Neuronal stem cell (in vitro differentiated cells): Measurements from ENCODE around the gene GLMP.
"Not testable (repeated sequence)": the region's sequence is repeated elsewhere in the genome, so short reads cannot be mapped to it uniquely, and the experiment has no call there.

Experiments used
- DNase-seq: peaks from one replicate; pipeline ENCODE4 v3.0.0-alpha.2; 2013; ENCODE audit warnings: low spot score
- H2AFZ ChIP-seq: one replicate; pipeline ENCODE4 v1.6.1; 2013; ENCODE audit warnings: mild to moderate bottlenecking, low read length, inconsistent platforms
- H2AK5ac ChIP-seq: 2 replicates; pipeline ENCODE4 v1.6.1; 2013; ENCODE audit warnings: low read depth, mild to moderate bottlenecking, inconsistent platforms, low read length, moderate library complexity, mixed read lengths
- H2BK120ac ChIP-seq: 2 replicates; pipeline ENCODE4 v1.6.1; 2013; ENCODE audit warnings: low read depth, mild to moderate bottlenecking, inconsistent platforms, low read length, moderate library complexity, mixed read lengths
- H2BK12ac ChIP-seq: one replicate; pipeline ENCODE4 v1.6.1; 2013; ENCODE audit warnings: low read length, inconsistent platforms
- H2BK15ac ChIP-seq: 2 replicates; pipeline ENCODE4 v1.6.1; 2013; ENCODE audit warnings: mild to moderate bottlenecking, low read length, inconsistent platforms, mixed read lengths
- H2BK5ac ChIP-seq: one replicate; pipeline ENCODE4 v1.6.1; 2013; ENCODE audit warnings: inconsistent platforms, mild to moderate bottlenecking, low read length, moderate library complexity
- H3K14ac ChIP-seq: one replicate; pipeline ENCODE4 v1.6.1; 2013; ENCODE audit warnings: low read length, inconsistent platforms
- H3K18ac ChIP-seq: 2 replicates; pipeline ENCODE4 v1.6.1; 2013; ENCODE audit warnings: low read length, inconsistent platforms
- H3K23ac ChIP-seq: 2 replicates; pipeline ENCODE4 v1.6.1; 2013; ENCODE audit warnings: low read depth, mild to moderate bottlenecking, mixed read lengths, low read length, inconsistent platforms; ENCODE audit not compliant: poor library complexity
- H3K27ac ChIP-seq: replicated peaks from 3 replicates; pipeline ENCODE4 v1.5.1; 2013; ENCODE audit warnings: low read length, inconsistent platforms
- H3K27me3 ChIP-seq, 3 experiments: 2 replicates each; pipeline ENCODE4 v1.6.1; 2013; ENCODE audit warnings: low read length in 3 of 3, mild to moderate bottlenecking in 2 of 3, inconsistent platforms in 1 of 3, low read depth in 1 of 3, mixed read lengths in 1 of 3, moderate library complexity in 1 of 3; ENCODE audit not compliant: control insufficient read depth in 3 of 3, insufficient read depth in 3 of 3
- H3K36me3 ChIP-seq, 2 donors: replicated peaks in 1 of 2; 2 replicates each; pipeline ENCODE4 v1.6.1; 2013; ENCODE audit warnings: low read length in 2 of 2; ENCODE audit not compliant: control insufficient read depth in 2 of 2, insufficient read depth in 2 of 2
- H3K4ac ChIP-seq: 2 replicates; pipeline ENCODE4 v1.6.1; 2013; ENCODE audit warnings: inconsistent platforms, mild to moderate bottlenecking, low read length, moderate library complexity
- H3K4me1 ChIP-seq, 2 donors: 1 replicate in 1 of 2; 2 replicates in 1 of 2; pipeline ENCODE4 v1.6.1; 2013; ENCODE audit warnings: low read length in 2 of 2, low read depth in 1 of 2; ENCODE audit not compliant: control insufficient read depth in 2 of 2, insufficient read depth in 1 of 2
- H3K4me2 ChIP-seq: one replicate; pipeline ENCODE4 v1.6.1; 2013; ENCODE audit warnings: mild to moderate bottlenecking, low read length, inconsistent platforms; ENCODE audit not compliant: insufficient read depth, poor library complexity, severe bottlenecking
- H3K4me3 ChIP-seq, 2 donors: 2 replicates each; pipeline ENCODE4 v1.5.1; 2013; ENCODE audit warnings: low read length in 2 of 2, mild to moderate bottlenecking in 2 of 2, inconsistent platforms in 1 of 2, moderate library complexity in 1 of 2
- H3K79me1 ChIP-seq: one replicate; pipeline ENCODE4 v1.6.1; 2013; ENCODE audit warnings: low read depth, mild to moderate bottlenecking, inconsistent platforms, low read length, moderate library complexity
- H3K9ac ChIP-seq: one replicate; pipeline ENCODE4 v1.6.1; 2013; ENCODE audit warnings: mild to moderate bottlenecking, low read depth, low read length, inconsistent platforms; ENCODE audit not compliant: poor library complexity
- H3K9me3 ChIP-seq, 2 donors: replicated peaks in 1 of 2; 2 replicates each; pipeline versions ENCODE3 to v1.6.1; 2013; ENCODE audit warnings: low read length in 2 of 2, mild to moderate bottlenecking in 2 of 2, inconsistent platforms in 1 of 2, low read depth in 1 of 2, mixed read lengths in 1 of 2, moderate library complexity in 1 of 2; ENCODE audit not compliant: control insufficient read depth in 2 of 2, insufficient read depth in 1 of 2
- H4K8ac ChIP-seq: one replicate; pipeline ENCODE4 v1.6.1; 2013; ENCODE audit warnings: low read depth, mild to moderate bottlenecking, inconsistent platforms, low read length, moderate library complexity
- H4K91ac ChIP-seq: one replicate; pipeline ENCODE4 v1.6.1; 2013; ENCODE audit warnings: low read length, low read depth, mild to moderate bottlenecking, inconsistent platforms; ENCODE audit not compliant: poor library complexity
- WGBS, 2 donors: extraction: QIAGEN DNeasy Blood & Tissue Kit; methylation state at CpG; one replicate each; pipeline ENCODE4 v1.1.7; 2013; ENCODE audit warnings: missing lambda C conversion rate in 2 of 2, mixed read lengths in 1 of 2; ENCODE audit not compliant: insufficient read length in 2 of 2, insufficient replicate concordance in 1 of 2; ENCODE audit errors: extremely low coverage in 2 of 2; 5-methylcytosine and 5-hydroxymethylcytosine counted together

GLMP gene

DNA sequence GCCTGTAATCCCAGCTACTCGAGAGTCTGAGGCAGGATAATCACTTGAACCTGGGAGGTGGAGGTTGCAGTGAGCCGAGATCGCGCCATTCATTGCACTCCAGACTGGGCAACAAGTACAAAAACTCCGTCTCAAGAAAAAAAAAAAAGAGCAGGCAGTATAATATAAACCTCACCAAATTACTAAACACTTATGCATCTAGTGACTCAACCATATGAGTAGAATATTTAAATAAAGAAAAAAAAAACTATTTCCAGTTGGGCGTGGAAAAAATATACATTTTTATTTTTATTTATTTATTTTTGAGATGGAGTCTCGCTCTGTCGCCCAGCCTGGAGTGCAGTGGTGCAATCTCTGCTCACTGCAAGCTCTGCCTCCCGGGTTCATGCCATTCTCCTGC is 27.7 kb upstream of the GLMP start:
- WGBS, 2 donors: no CpG with 5 or more reads among the region's 9 CpGs
- not testable (repeated sequence) for H2BK5ac ChIP-seq, H3K23ac ChIP-seq, H3K9me3 ChIP-seq, H4K91ac ChIP-seq, H2AK5ac ChIP-seq, H2BK15ac ChIP-seq, H3K4me3 ChIP-seq, H2BK12ac ChIP-seq, H3K27me3 ChIP-seq, H3K18ac ChIP-seq, H4K8ac ChIP-seq, H3K14ac ChIP-seq, H3K4me2 ChIP-seq, H2BK120ac ChIP-seq, H3K79me1 ChIP-seq, H2AFZ ChIP-seq, H3K9ac ChIP-seq, H3K4me1 ChIP-seq, H3K27ac ChIP-seq, H3K4ac ChIP-seq, DNase-seq
- peaks cover 42 to 80% of the 10 kb centered on the region in 2 donors for H3K36me3 ChIP-seq

DNA sequence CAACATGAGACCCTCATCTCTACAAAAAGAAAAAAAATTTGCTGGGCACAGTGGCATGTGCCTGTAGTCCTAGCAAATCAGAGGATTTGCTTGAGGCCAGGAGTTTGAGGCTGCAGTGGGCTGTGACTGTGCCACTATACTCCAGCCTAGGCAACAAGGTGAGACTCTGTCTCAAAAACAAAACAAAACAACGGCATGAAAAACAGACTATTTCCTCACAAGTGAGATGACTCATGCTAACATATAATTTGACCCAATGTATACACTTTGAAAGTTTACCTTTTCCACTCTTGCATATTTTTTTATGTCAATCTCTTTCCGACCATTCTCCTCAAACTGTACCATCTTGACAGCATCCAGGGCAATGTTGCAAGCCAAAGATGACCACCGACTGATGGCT is 25.1 kb upstream of the GLMP start:
- no peak overlapping the region for H3K4ac ChIP-seq
- no peak for DNase-seq
- no peak overlapping the region for H4K91ac ChIP-seq
- H3K18ac ChIP-seq: no peak overlapping the region
- H3K27me3 ChIP-seq: no peaks in the 10 kb centered on the region
- no peak overlapping the region for H2AFZ ChIP-seq
- no peak overlapping the region for H3K9ac ChIP-seq
- no peak overlapping the region for H3K4me2 ChIP-seq
- H3K14ac ChIP-seq: no peak overlapping the region
- H3K9me3 ChIP-seq: no peaks in the 10 kb centered on the region
- no peak overlapping the region for H2BK5ac ChIP-seq
- WGBS, 2 donors: no CpG with 5 or more reads among the region's 3 CpGs
- no peak overlapping the region for H2BK15ac ChIP-seq
- H3K27ac ChIP-seq: no peak overlapping the region
- peaks cover 52 to 91% of the 10 kb centered on the region in 2 donors for H3K36me3 ChIP-seq
- H3K79me1 ChIP-seq: no peaks in the 10 kb centered on the region
- no peak overlapping the region for H2BK12ac ChIP-seq
- no peak overlapping the region for H4K8ac ChIP-seq
- no peak overlapping the region for H2AK5ac ChIP-seq
- H3K4me1 ChIP-seq: no peaks in the 10 kb centered on the region
- H2BK120ac ChIP-seq: no peak overlapping the region
- H3K4me3 ChIP-seq: no peak overlapping the region
- no peak overlapping the region for H3K23ac ChIP-seq

DNA sequence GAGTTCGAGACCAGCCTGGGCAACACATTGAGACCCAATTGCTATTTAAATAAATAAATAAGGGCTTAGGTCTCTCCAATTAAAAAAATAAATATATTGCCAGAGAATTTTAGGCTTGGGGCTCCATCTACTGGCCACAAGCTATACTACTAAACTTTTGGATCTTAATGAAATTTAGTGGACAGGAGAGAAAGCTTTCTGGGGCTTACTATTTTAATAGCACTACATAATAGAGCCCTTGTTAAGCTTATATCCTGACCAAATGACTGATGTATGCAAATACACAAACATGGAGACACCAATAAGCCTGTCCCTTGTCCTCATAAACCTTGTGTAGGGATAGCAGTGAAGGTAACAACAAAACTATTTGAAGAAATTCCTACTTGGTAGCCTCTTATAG is 24.2 kb upstream of the GLMP start:
- H3K4me3 ChIP-seq: no peak overlapping the region
- H2BK12ac ChIP-seq: no peak overlapping the region
- no peak overlapping the region for H3K27ac ChIP-seq
- H3K14ac ChIP-seq: no peak overlapping the region
- H3K79me1 ChIP-seq: no peaks in the 10 kb centered on the region
- H2AFZ ChIP-seq: no peak overlapping the region
- WGBS, 2 donors: no CpG with 5 or more reads among the region's 1 CpG
- H3K36me3 ChIP-seq: peaks cover 50 to 91% of the 10 kb centered on the region in 2 donors
- H3K4me2 ChIP-seq: no peak overlapping the region
- no peak overlapping the region for H2BK15ac ChIP-seq
- no peak overlapping the region for H3K18ac ChIP-seq
- H2BK5ac ChIP-seq: no peak overlapping the region
- H3K9ac ChIP-seq: no peak overlapping the region
- no peaks in the 10 kb centered on the region for H3K4me1 ChIP-seq
- no peak overlapping the region for H2BK120ac ChIP-seq
- H3K9me3 ChIP-seq: no peaks in the 10 kb centered on the region
- H3K4ac ChIP-seq: no peak overlapping the region
- no peak overlapping the region for H3K23ac ChIP-seq
- H2AK5ac ChIP-seq: no peak overlapping the region
- DNase-seq: no peak
- no peak overlapping the region for H4K91ac ChIP-seq
- H3K27me3 ChIP-seq: no peaks in the 10 kb centered on the region
- no peak overlapping the region for H4K8ac ChIP-seq

DNA sequence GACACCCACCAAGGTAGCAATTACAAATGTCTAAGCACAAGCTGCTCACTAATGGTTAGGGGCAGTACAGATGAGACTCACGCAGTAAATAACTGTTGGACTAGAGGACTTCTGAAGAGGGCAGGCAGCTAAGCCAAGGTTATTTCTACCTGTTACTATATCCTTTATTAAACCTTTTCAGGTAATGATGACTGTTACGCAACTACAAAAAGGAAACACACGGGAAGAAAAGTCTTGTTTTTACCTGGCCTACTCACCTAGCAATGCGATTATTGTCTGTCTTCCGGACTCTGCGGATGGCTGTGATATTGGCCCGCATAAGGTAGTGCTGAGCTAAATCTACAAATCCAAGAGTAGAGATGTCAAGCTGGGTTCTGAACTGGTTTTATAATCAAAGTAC is 21.4 kb upstream of the GLMP start:
- DNase-seq: no peak
- Histone ChIP-seq H3K79me1 (no peaks in the 10 kb centered on the region), H3K4me2 (no peak overlapping the region), H2BK15ac (no peak overlapping the region), H3K14ac (no peak overlapping the region), H3K27ac (no peak overlapping the region), H3K9ac (no peak overlapping the region), H4K91ac (no peak overlapping the region), H2AK5ac (no peak overlapping the region), H2BK5ac (no peak overlapping the region), H2BK12ac (no peak overlapping the region), H4K8ac (no peak overlapping the region), H2AFZ (no peak overlapping the region), H3K23ac (no peak overlapping the region), H3K4me1 (no peaks in the 10 kb centered on the region), H3K9me3 (no peaks in the 10 kb centered on the region), H3K4ac (no peak overlapping the region), H2BK120ac (no peak overlapping the region), H3K27me3 (no peaks in the 10 kb centered on the region), H3K36me3 (peaks cover 48 to 96% of the 10 kb centered on the region in 2 donors), H3K4me3 (no peak overlapping the region), H3K18ac (no peak overlapping the region)
- no CpG with 5 or more reads among the region's 7 CpGs for WGBS, 2 donors
